Upper lobe of left lung (tissue), 6 donors: ENCODE results near the gene PRKCQ. TPM values are rescaled to one million over a fixed set of nuclear protein-coding genes. Genes with fewer than 3 reads are reported as not detected.
A peak's percentile ranks its signal among the peaks of the same experiment; 100 is the strongest.

ENCODE experiments used
- ATAC-seq, 2 donors: fragments of 200-7000 bp; cut with Tn5 transposase; one replicate each; pipeline ENCODE4 v1.9.1; 2022; ENCODE audit warnings: mild to moderate bottlenecking in 2 of 2, moderate library complexity in 2 of 2; ENCODE audit not compliant: low FRiP score in 2 of 2
- DNase-seq, 2 donors: peaks; one replicate each; pipeline ENCODE4 v3.0.0-alpha.2; 2019 to 2020
- H3K27ac ChIP-seq, 4 donors: fragments of 200-600 bp; sonication (generic); one replicate each; pipeline ENCODE4 v1.5.1; 2016 to 2019
- H3K27me3 ChIP-seq, 4 donors: fragments of 200-600 bp; sonication (generic); one replicate each; pipeline ENCODE4 v1.5.1; 2017 to 2019
- H3K36me3 ChIP-seq, 4 donors: fragments of 200-600 bp; sonication (generic); one replicate each; pipeline ENCODE4 v1.5.1; 2016 to 2019
- H3K4me1 ChIP-seq, 4 donors: fragments of 200-600 bp; sonication (generic); one replicate each; pipeline ENCODE4 v1.5.1; 2018 to 2019
- H3K4me3 ChIP-seq, 4 donors: fragments of 200-600 bp; sonication (generic); one replicate each; pipeline ENCODE4 v1.5.1; 2017 to 2019; ENCODE audit warnings: mild to moderate bottlenecking in 2 of 4, moderate library complexity in 1 of 4
- H3K9me3 ChIP-seq, 4 donors: fragments of 200-600 bp; sonication (generic); one replicate each; pipeline ENCODE4 v1.5.1; 2018 to 2019
- CTCF ChIP-seq, 6 experiments: fragments of 450-650 bp in 4 of 6; fragments of 200-600 bp in 2 of 6; sonication (generic) in 2 of 6; IDR thresholded peaks; one replicate each; pipeline ENCODE4 v1.5.1; 2016 to 2019; ENCODE audit warnings: antibody characterized with exemption in 6 of 6
- EP300 ChIP-seq, 4 donors: sonication (generic); formaldehyde crosslinking; IDR thresholded peaks; one replicate each; pipeline ENCODE4 v1.5.1; 2017; ENCODE audit warnings: antibody characterized with exemption in 4 of 4, control low read depth in 2 of 4
- POLR2A ChIP-seq, 4 donors: fragments of 450-650 bp; IDR thresholded peaks; one replicate each; pipeline ENCODE4 v1.5.1; 2016 to 2017; ENCODE audit warnings: antibody characterized with exemption in 4 of 4, mild to moderate bottlenecking in 2 of 4
- POLR2AphosphoS5 ChIP-seq, 2 donors: sonication (generic); formaldehyde crosslinking; IDR thresholded peaks; one replicate each; pipeline ENCODE4 v1.5.1; 2017; ENCODE audit warnings: antibody characterized with exemption in 2 of 2
- WGBS, 2 donors: methylation state at CpG; one replicate each; pipeline ENCODE4 v1.1.5; 2017 to 2018; 5-methylcytosine and 5-hydroxymethylcytosine counted together
- total RNA-seq, 6 donors: library from RNA; depleted of rRNA in 4 of 6; stranded (reverse); fragments of >200 nt in 4 of 6; gene quantifications; one replicate each; pipeline versions ENCODE4 v1.1.0 to v1.2.1, GENCODE V29; 2016 to 2021
- donor health status: DM: no; HTN: no; CAD: no; lungs with moderate emphysema.
- donor health status: DM: no; HTN: yes; CAD: no; lungs with severe emphysema.

PRKCQ gene
- total RNA-seq, 6 donors from 2014 or later, result 6.5 to 16.8 (median 11.2) TPM

- peak in 1 of 2 donors; percentile 30 for DNase-seq
- peak overlapping the region in 2 of 4 donors; percentile 21 to 25 for H3K4me3 ChIP-seq
- ATAC-seq, result peak; percentile 36 to 51
- H3K27me3 ChIP-seq, result no peaks in the 10 kb centered on the region
- no peaks in the 10 kb centered on the region for H3K36me3 ChIP-seq
- WGBS, 2 donors, result 15 to 16% methylated on average over 9 of the region's 9 CpGs
- peak overlapping the region in 2 of 4 donors; percentile 58 to 61 for H3K27ac ChIP-seq
- H3K4me1 ChIP-seq, result peaks cover 0 to 13% (median 5%) of the 10 kb centered on the region in 4 donors
- TF ChIP-seq CTCF (IDR thresholded peaks at IDR 0.05) (no peak), POLR2A (IDR thresholded peaks at IDR 0.05) (no peak), EP300 (IDR thresholded peaks at IDR 0.05) (no peak), POLR2AphosphoS5 (IDR thresholded peaks at IDR 0.05) (no peak)
- no peaks in the 10 kb centered on the region for H3K9me3 ChIP-seq
These were observed 37.1 kb downstream of the PRKCQ start for GRCh38 chr10:6542999-6543430.

- no peaks in the 10 kb centered on the region for H3K27me3 ChIP-seq
- ATAC-seq (no peak), DNase-seq (no peak)
These were observed 40.2 kb downstream of the PRKCQ start for GRCh38 chr10:6539833-6540232.

GRCh38 chr10:6537770-6538169, 42.3 kb downstream of the PRKCQ start:
- H3K4me1 ChIP-seq, result peaks cover 0 to 2% (median 0%) of the 10 kb centered on the region in 4 donors
- DNase-seq (peak in 1 of 2 donors; percentile 36), ATAC-seq (peak in 1 of 2 donors; percentile 76)
- no peak overlapping the region for H3K27ac ChIP-seq
- no peaks in the 10 kb centered on the region for H3K36me3 ChIP-seq
- H3K9me3 ChIP-seq, result no peaks in the 10 kb centered on the region
- WGBS, 2 donors, result 33 to 42% methylated on average over 5 of the region's 5 CpGs
- TF ChIP-seq POLR2A (IDR thresholded peaks at IDR 0.05) (no peak), EP300 (IDR thresholded peaks at IDR 0.05) (no peak), CTCF (IDR thresholded peaks at IDR 0.05) (no peak), POLR2AphosphoS5 (IDR thresholded peaks at IDR 0.05) (no peak)
- no peaks in the 10 kb centered on the region for H3K27me3 ChIP-seq
- H3K4me3 ChIP-seq, result no peak overlapping the region

More at GRCh38 chr10:6539833-6540232, 40.2 kb downstream of the PRKCQ start:
- Histone ChIP-seq H3K4me1 (peaks cover 0 to 13% (median 5%) of the 10 kb centered on the region in 4 donors), H3K36me3 (no peaks in the 10 kb centered on the region), H3K9me3 (no peaks in the 10 kb centered on the region), H3K4me3 (no peak overlapping the region), H3K27ac (no peak overlapping the region)
- no peak for TF ChIP-seq POLR2AphosphoS5 (IDR thresholded peaks at IDR 0.05)

GRCh38 chr10:6536102-6536501, 44.0 kb downstream of the PRKCQ start:
- no peak for ATAC-seq
- H3K9me3 ChIP-seq, result no peaks in the 10 kb centered on the region
- no peak for TF ChIP-seq POLR2AphosphoS5 (IDR thresholded peaks at IDR 0.05)
- TF ChIP-seq POLR2A (IDR thresholded peaks at IDR 0.05), result no peak
- TF ChIP-seq CTCF (IDR thresholded peaks at IDR 0.05), result no peak
- TF ChIP-seq EP300 (IDR thresholded peaks at IDR 0.05), result no peak

GRCh38 chr10:6535156-6535764, 44.8 kb downstream of the PRKCQ start:
- ATAC-seq, result no peak
- Histone ChIP-seq H3K4me3 (no peak overlapping the region), H3K4me1 (no peaks in the 10 kb centered on the region), H3K27me3 (no peaks in the 10 kb centered on the region), H3K9me3 (no peaks in the 10 kb centered on the region), H3K36me3 (no peaks in the 10 kb centered on the region), H3K27ac (no peak overlapping the region)
- DNase-seq, result peak in 1 of 2 donors; percentile 19
- 94 to 97% methylated on average over 11 of the region's 11 CpGs for WGBS, 2 donors
- TF ChIP-seq POLR2A (IDR thresholded peaks at IDR 0.05) (no peak), CTCF (IDR thresholded peaks at IDR 0.05) (no peak), EP300 (IDR thresholded peaks at IDR 0.05) (no peak), POLR2AphosphoS5 (IDR thresholded peaks at IDR 0.05) (no peak)

More at GRCh38 chr10:6536102-6536501, 44.0 kb downstream of the PRKCQ start:
- 76 to 98% methylated on average over 3 of the region's 3 CpGs for WGBS, 2 donors
- DNase-seq, result no peak
- Histone ChIP-seq H3K36me3 (no peaks in the 10 kb centered on the region), H3K4me3 (no peak overlapping the region), H3K27ac (no peak overlapping the region), H3K4me1 (no peaks in the 10 kb centered on the region), H3K27me3 (no peaks in the 10 kb centered on the region)
